ENCODE measurements around the gene PPARGC1A.

PPARGC1A gene

GRCh38 chr4:23856630-23857029, 33.2 kb downstream of the PPARGC1A start:
- no peak for DNase-seq (ENCODE audit: low spot score)
- no peak for TF ChIP-seq CTCF (IDR thresholded peaks at IDR 0.05; ENCODE audit: borderline replicate concordance, control extremely low read depth, extremely low read depth, insufficient read depth, missing control alignments)
- in situ Hi-C loops (cut with MboI; ENCODE audit: low sequenced_read_pairs, unreplicated experiment), result no loop called here

GRCh38 chr4:23855912-23856605, 33.8 kb downstream of the PPARGC1A start:
- in situ Hi-C loops (cut with MboI; ENCODE audit: low sequenced_read_pairs, unreplicated experiment), result no loop called here
- no peak for DNase-seq (ENCODE audit: low spot score)
- no peak for TF ChIP-seq CTCF (IDR thresholded peaks at IDR 0.05; ENCODE audit: borderline replicate concordance, control extremely low read depth, extremely low read depth, insufficient read depth, missing control alignments)

- in situ Hi-C loops (cut with MboI; ENCODE audit: low sequenced_read_pairs, unreplicated experiment), result no loop called here
- no peak for TF ChIP-seq CTCF (IDR thresholded peaks at IDR 0.05; ENCODE audit: borderline replicate concordance, control extremely low read depth, extremely low read depth, insufficient read depth, missing control alignments)
- no peak for DNase-seq (ENCODE audit: low spot score)
These were observed 35.7 kb downstream of the PPARGC1A start for GRCh38 chr4:23853986-23854660.

- TF ChIP-seq CTCF (IDR thresholded peaks at IDR 0.05; ENCODE audit: borderline replicate concordance, control extremely low read depth, extremely low read depth, insufficient read depth, missing control alignments), result no peak
- DNase-seq (ENCODE audit: low spot score), result no peak
- in situ Hi-C loops (cut with MboI; ENCODE audit: low sequenced_read_pairs, unreplicated experiment), result no loop called here
These were observed 38.4 kb downstream of the PPARGC1A start for GRCh38 chr4:23851464-23851863.

- DNase-seq (ENCODE audit: low spot score), result no peak
- in situ Hi-C loops (cut with MboI; ENCODE audit: low sequenced_read_pairs, unreplicated experiment), result no loop called here
These were observed 42.7 kb downstream of the PPARGC1A start for GRCh38 chr4:23847158-23847557.

GRCh38 chr4:23844961-23845360, 44.9 kb downstream of the PPARGC1A start:
- in situ Hi-C loops (cut with MboI; ENCODE audit: low sequenced_read_pairs, unreplicated experiment), result no loop called here
- TF ChIP-seq CTCF (IDR thresholded peaks at IDR 0.05; ENCODE audit: borderline replicate concordance, control extremely low read depth, extremely low read depth, insufficient read depth, missing control alignments), result no peak
- no peak for DNase-seq (ENCODE audit: low spot score)

More at GRCh38 chr4:23847158-23847557, 42.7 kb downstream of the PPARGC1A start:
- TF ChIP-seq CTCF (IDR thresholded peaks at IDR 0.05; ENCODE audit: borderline replicate concordance, control extremely low read depth, extremely low read depth, insufficient read depth, missing control alignments), result no peak

Data from GM13976 (cell line).